Parathyroid adenoma (tissue), 2 donors: ENCODE data around the gene FREM2.

Source experiments
- H2AFZ ChIP-seq: fragments of 300-600 bp; sonication (generic); one replicate; pipeline ENCODE4 v1.7.0; 2017; ENCODE audit warnings: antibody characterized with exemption, mild to moderate bottlenecking
- H3K27ac ChIP-seq: fragments of 300-600 bp; sonication (generic); one replicate; pipeline ENCODE4 v1.7.0; 2017
- H3K27me3 ChIP-seq: fragments of 300-600 bp; sonication (generic); one replicate; pipeline ENCODE4 v1.7.0; 2017; ENCODE audit warnings: low read length; ENCODE audit not compliant: control insufficient read depth, insufficient read depth
- H3K36me3 ChIP-seq: fragments of 300-600 bp; sonication (generic); one replicate; pipeline ENCODE4 v1.7.0; 2017; ENCODE audit warnings: low read length; ENCODE audit not compliant: control insufficient read depth, insufficient read depth
- H3K4me1 ChIP-seq: fragments of 300-600 bp; sonication (generic); one replicate; pipeline ENCODE4 v1.7.0; 2017; ENCODE audit warnings: control low read depth
- H3K4me2 ChIP-seq: fragments of 300-600 bp; sonication (generic); one replicate; pipeline ENCODE4 v1.7.0; 2017; ENCODE audit warnings: low read length
- H3K4me3 ChIP-seq: fragments of 300-600 bp; sonication (generic); one replicate; pipeline ENCODE4 v1.7.0; 2017; ENCODE audit warnings: low read depth, low read length
- H3K79me2 ChIP-seq: fragments of 300-600 bp; sonication (generic); one replicate; pipeline ENCODE4 v1.7.0; 2017; ENCODE audit warnings: control low read depth
- H3K9ac ChIP-seq: fragments of 300-600 bp; sonication (generic); one replicate; pipeline ENCODE4 v1.7.0; 2017; ENCODE audit warnings: mild to moderate bottlenecking
- H3K9me3 ChIP-seq: fragments of 300-600 bp; sonication (generic); one replicate; pipeline ENCODE4 v1.7.0; 2017; ENCODE audit warnings: low read length; ENCODE audit not compliant: control insufficient read depth
- CTCF ChIP-seq: fragments of 300-600 bp; sonication (generic); IDR thresholded peaks from one replicate; pipeline ENCODE4 v1.7.0; 2017; ENCODE audit warnings: antibody characterized with exemption, mild to moderate bottlenecking
- donor health status: primary hyperparathyroidism.

Gene FREM2

GRCh38 chr13:38671980-38672379 lies 14.9 kb upstream of the FREM2 start:
- no peaks in the 10 kb centered on the region for H3K4me1 ChIP-seq

GRCh38 chr13:38674208-38674607 lies 12.7 kb upstream of the FREM2 start:
- H3K9me3 ChIP-seq = no peaks in the 10 kb centered on the region
- no peaks in the 10 kb centered on the region for H3K27me3 ChIP-seq
- H3K27ac ChIP-seq = no peak overlapping the region
- H3K79me2 ChIP-seq = no peaks in the 10 kb centered on the region
- no peak overlapping the region for H2AFZ ChIP-seq
- no peak overlapping the region for H3K9ac ChIP-seq
- H3K4me3 ChIP-seq = no peak overlapping the region
- H3K4me1 ChIP-seq = no peaks in the 10 kb centered on the region
- TF ChIP-seq CTCF = no peak
- no peaks in the 10 kb centered on the region for H3K36me3 ChIP-seq
- H3K4me2 ChIP-seq = no peak overlapping the region

More at GRCh38 chr13:38671980-38672379, 14.9 kb upstream of the FREM2 start:
- H3K9ac ChIP-seq = no peak overlapping the region
- no peak overlapping the region for H3K4me3 ChIP-seq
- no peaks in the 10 kb centered on the region for H3K9me3 ChIP-seq
- no peak overlapping the region for H3K27ac ChIP-seq
- TF ChIP-seq CTCF = no peak
- no peaks in the 10 kb centered on the region for H3K27me3 ChIP-seq
- H3K79me2 ChIP-seq = no peaks in the 10 kb centered on the region
- H2AFZ ChIP-seq = no peak overlapping the region
- H3K4me2 ChIP-seq = no peak overlapping the region
- no peaks in the 10 kb centered on the region for H3K36me3 ChIP-seq

GRCh38 chr13:38680912-38681311 lies 6.0 kb upstream of the FREM2 start:
- Histone ChIP-seq H2AFZ (no peak overlapping the region), H3K79me2 (no peaks in the 10 kb centered on the region), H3K4me2 (no peak overlapping the region), H3K4me1 (no peaks in the 10 kb centered on the region), H3K36me3 (no peaks in the 10 kb centered on the region), H3K27me3 (no peaks in the 10 kb centered on the region), H3K9ac (no peak overlapping the region), H3K4me3 (no peak overlapping the region), H3K27ac (no peak overlapping the region), H3K9me3 (no peaks in the 10 kb centered on the region)
- TF ChIP-seq CTCF = no peak

- no peaks in the 10 kb centered on the region for H3K27me3 ChIP-seq
- no peaks in the 10 kb centered on the region for H3K4me1 ChIP-seq
- no peak overlapping the region for H2AFZ ChIP-seq
- H3K79me2 ChIP-seq = no peaks in the 10 kb centered on the region
- no peak overlapping the region for H3K4me2 ChIP-seq
- no peak for TF ChIP-seq CTCF
- no peaks in the 10 kb centered on the region for H3K36me3 ChIP-seq
- H3K27ac ChIP-seq = no peak overlapping the region
- no peak overlapping the region for H3K9ac ChIP-seq
- no peaks in the 10 kb centered on the region for H3K9me3 ChIP-seq
- H3K4me3 ChIP-seq = no peak overlapping the region
Measured at GRCh38 chr13:38684714-38685113, 2.2 kb upstream of the FREM2 start.

GRCh38 chr13:38685431-38685830 lies 1.4 kb upstream of the FREM2 start:
- H3K4me2 ChIP-seq = no peak overlapping the region
- no peaks in the 10 kb centered on the region for H3K79me2 ChIP-seq
- no peak overlapping the region for H3K4me3 ChIP-seq
- TF ChIP-seq CTCF = no peak
- no peak overlapping the region for H2AFZ ChIP-seq
- no peaks in the 10 kb centered on the region for H3K9me3 ChIP-seq
- no peaks in the 10 kb centered on the region for H3K4me1 ChIP-seq
- H3K27me3 ChIP-seq = no peaks in the 10 kb centered on the region
- no peak overlapping the region for H3K9ac ChIP-seq
- H3K27ac ChIP-seq = no peak overlapping the region
- H3K36me3 ChIP-seq = no peaks in the 10 kb centered on the region
